ENCODE data around the gene RASSF5. TPM values are rescaled to one million over a fixed set of nuclear protein-coding genes. Genes with fewer than 3 reads are reported as not detected.

Gene RASSF5
- total and polyA plus RNA-seq, 2 of the 13 experiments (the other 11 are each of a cell fraction or from before 2014, with no cell fraction given): 0.18 to 0.40 TPM

- POLR2A ChIA-PET: no interaction called here
- in situ Hi-C loops (cut with HindIII; ENCODE audit: extremely low pct_ligation_motif_present, low pct_unique_long_range_greater_than_20kb): loop anchor here (25.0 kb wide), 1 partner anchor 283 kb away; the partner anchor contains the start of gene FCMR
- BruUV-seq (replicated peaks): no TSS peak
- intact Hi-C loops (cut with micrococcal nuclease; ENCODE audit: unreplicated experiment): no loop called here
- 0% methylated on average over 1 of the region's 1 CpG for WGBS (ENCODE audit: low lambda C conversion rate)
- peaks cover 0 to 23% of the 10 kb centered on the region in 2 experiments; a peak in 3 of 5 replicates for H3K27me3 ChIP-seq (ENCODE audit: control insufficient read depth in 1 of 2, insufficient read depth in 2 of 2, low read length in 2 of 2)
- H4K20me1 ChIP-seq (ENCODE audit: insufficient read depth, low read length): no peaks in the 10 kb centered on the region
- no peak overlapping the region for H3K4me3 ChIP-seq (replicated peaks in 1 of 3; ENCODE audit: insufficient read depth in 1 of 3, low read depth in 2 of 3, low read length in 3 of 3)
- no peak for DNase-seq (ENCODE audit: low spot score)
- TF ChIP-seq, protein P1, sequence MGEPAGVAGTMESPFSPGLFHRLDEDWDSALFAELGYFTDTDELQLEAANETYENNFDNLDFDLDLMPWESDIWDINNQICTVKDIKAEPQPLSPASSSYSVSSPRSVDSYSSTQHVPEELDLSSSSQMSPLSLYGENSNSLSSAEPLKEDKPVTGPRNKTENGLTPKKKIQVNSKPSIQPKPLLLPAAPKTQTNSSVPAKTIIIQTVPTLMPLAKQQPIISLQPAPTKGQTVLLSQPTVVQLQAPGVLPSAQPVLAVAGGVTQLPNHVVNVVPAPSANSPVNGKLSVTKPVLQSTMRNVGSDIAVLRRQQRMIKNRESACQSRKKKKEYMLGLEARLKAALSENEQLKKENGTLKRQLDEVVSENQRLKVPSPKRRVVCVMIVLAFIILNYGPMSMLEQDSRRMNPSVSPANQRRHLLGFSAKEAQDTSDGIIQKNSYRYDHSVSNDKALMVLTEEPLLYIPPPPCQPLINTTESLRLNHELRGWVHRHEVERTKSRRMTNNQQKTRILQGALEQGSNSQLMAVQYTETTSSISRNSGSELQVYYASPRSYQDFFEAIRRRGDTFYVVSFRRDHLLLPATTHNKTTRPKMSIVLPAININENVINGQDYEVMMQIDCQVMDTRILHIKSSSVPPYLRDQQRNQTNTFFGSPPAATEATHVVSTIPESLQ (CRISPR knock-in tag; conservative IDR thresholded peaks at IDR 0.05): no peak
- TF ChIP-seq NR0B2 (CRISPR knock-in tag; IDR thresholded peaks at IDR 0.05): no peak
- no peak for TF ChIP-seq CENPT (CRISPR knock-in tag; IDR thresholded peaks at IDR 0.05; ENCODE audit: low read depth)
- no peak for TF ChIP-seq CEBPZ (IDR thresholded peaks at IDR 0.05; ENCODE audit: low read length)
- no peak for TF ChIP-seq TCF7 (IDR thresholded peaks at IDR 0.05; ENCODE audit: low read depth)
- no peak for TF ChIP-seq CAMTA2 (CRISPR knock-in tag; IDR thresholded peaks at IDR 0.05; ENCODE audit: borderline replicate concordance)
- peak; percentile 78 for TF ChIP-seq MAFF (IDR thresholded peaks at IDR 0.05; ENCODE audit: low read depth, low read length)
- no peak for TF ChIP-seq PPARG (CRISPR knock-in tag; conservative IDR thresholded peaks at IDR 0.05)
- TF ChIP-seq MAFK (conservative IDR thresholded peaks at IDR 0.05 in 1 of 2, IDR thresholded peaks at IDR 0.05 in 1 of 2; ENCODE audit: low read length in 2 of 2): peak; percentile 79 to 88
- H3K4me2 ChIP-seq (ENCODE audit: low read depth, low read length): no peak overlapping the region
- no peak overlapping the region for H2AFZ ChIP-seq (ENCODE audit: low read length)
- H3K9me3 ChIP-seq (ENCODE audit: low read length): no peaks in the 10 kb centered on the region
- no peak for FAIRE-seq
- H3K9ac ChIP-seq (ENCODE audit: insufficient read depth, low read depth, low read length): no peak overlapping the region
- no peaks in the 10 kb centered on the region for H3K36me3 ChIP-seq (replicated peaks in 1 of 2; ENCODE audit: control insufficient read depth in 1 of 2, insufficient read depth in 2 of 2, low read length in 2 of 2)
- H3K79me2 ChIP-seq (ENCODE audit: insufficient read depth, low read length): no peaks in the 10 kb centered on the region
- CTCF ChIA-PET (ENCODE audit: low intra/inter-chr PET ratio, low total read pairs): no interaction called here
- no peak for ATAC-seq
- no peak overlapping the region for H3K27ac ChIP-seq (ENCODE audit: extremely low read length, insufficient read depth, low read length)
- H3K4me1 ChIP-seq (ENCODE audit: insufficient read depth, low read length): peaks cover 7% of the 10 kb centered on the region
These were observed 121.6 kb downstream of the RASSF5 start for GRCh38 chr1:206628916-206629315.
